SU-DHL-6 (cell line): ENCODE measurements around the gene LRBA.
"Not testable (repeated sequence)": the region's sequence is repeated elsewhere in the genome, so short reads cannot be mapped to it uniquely, and the experiment has no call there.

Experiments used
- H2AFZ ChIP-seq: fragments of 200-600 bp; sonication (generic); 2 replicates; pipeline ENCODE4 v1.6.1; 2014; ENCODE audit warnings: low read depth, mild to moderate bottlenecking, moderate library complexity, mixed read lengths, antibody characterized with exemption, low read length; ENCODE audit not compliant: severe bottlenecking
- H3F3A ChIP-seq: fragments of 200-600 bp; shearing (Covaris generic); 2 replicates; pipeline ENCODE4 v1.6.0; 2016; ENCODE audit warnings: antibody characterized with exemption, mild to moderate bottlenecking; ENCODE audit not compliant: insufficient read depth
- H3K27ac ChIP-seq: fragments of 200-600 bp; sonication (generic); 2 replicates; pipeline ENCODE4 v1.5.1; 2016; ENCODE audit warnings: low read depth, mild to moderate bottlenecking, low read length, moderate library complexity, mixed read lengths
- H3K27me3 ChIP-seq: fragments of 200-600 bp; sonication (generic), shearing (Covaris generic); 2 replicates; pipeline ENCODE4 v1.6.0; 2014; ENCODE audit warnings: mild to moderate bottlenecking, low read length
- H3K36me3 ChIP-seq: fragments of 200-600 bp; sonication (generic); 2 replicates; pipeline ENCODE4 v1.6.1; 2014; ENCODE audit warnings: mild to moderate bottlenecking, low read length, mixed read lengths
- H3K4me2 ChIP-seq: fragments of 300-600, 200-600 bp; shearing (Covaris generic), sonication (generic); 2 replicates; pipeline ENCODE4 v1.6.0; 2014; ENCODE audit warnings: low read length, low read depth, mild to moderate bottlenecking; ENCODE audit not compliant: poor library complexity, severe bottlenecking
- H3K4me3 ChIP-seq: fragments of 200-600 bp; sonication (generic); 2 replicates; pipeline ENCODE4 v1.5.1; 2014; ENCODE audit warnings: antibody characterized with exemption, low read length, mild to moderate bottlenecking, mixed read lengths; ENCODE audit not compliant: insufficient read depth, poor library complexity, severe bottlenecking
- H3K79me2 ChIP-seq: fragments of 200-600 bp; sonication (generic); 2 replicates; pipeline ENCODE4 v1.6.1; 2014; ENCODE audit warnings: mild to moderate bottlenecking, low read length, moderate library complexity; ENCODE audit not compliant: insufficient read depth
- H3K9ac ChIP-seq: fragments of 200-600 bp; sonication (generic); 2 replicates; pipeline ENCODE4 v1.7.0; 2014; ENCODE audit warnings: mild to moderate bottlenecking, low read length
- H3K9me2 ChIP-seq: fragments of 200-600 bp; sonication (generic); replicated peaks from 2 replicates; pipeline ENCODE4 v1.6.1; 2014; ENCODE audit warnings: low read length; ENCODE audit not compliant: insufficient read depth
- H3K9me3 ChIP-seq: fragments of 200-600 bp; sonication (generic); 2 replicates; pipeline ENCODE4 v1.6.1; 2014; ENCODE audit warnings: low read length, mixed read lengths; ENCODE audit not compliant: insufficient read depth
- H4K20me1 ChIP-seq: fragments of 200-600 bp; sonication (generic); 2 replicates; pipeline ENCODE4 v1.6.1; 2014; ENCODE audit warnings: low read depth, mild to moderate bottlenecking, antibody characterized with exemption, low read length, moderate library complexity, mixed read lengths
- CTCF ChIP-seq: fragments of 200-600 bp; sonication (generic); IDR thresholded peaks from one replicate; pipeline ENCODE4 v1.5.1; 2017; ENCODE audit warnings: antibody characterized with exemption, mild to moderate bottlenecking, low read length, moderate library complexity; ENCODE audit not compliant: insufficient read depth, poor library complexity, severe bottlenecking
- EZH2phosphoT487 ChIP-seq: fragments of 200-600 bp; sonication (generic), shearing (Covaris generic); conservative IDR thresholded peaks from 2 replicates; pipeline ENCODE4 v1.6.1; 2018; ENCODE audit warnings: mild to moderate bottlenecking, antibody characterized with exemption, low read length, moderate library complexity, mixed read lengths

The LRBA gene, protein sequence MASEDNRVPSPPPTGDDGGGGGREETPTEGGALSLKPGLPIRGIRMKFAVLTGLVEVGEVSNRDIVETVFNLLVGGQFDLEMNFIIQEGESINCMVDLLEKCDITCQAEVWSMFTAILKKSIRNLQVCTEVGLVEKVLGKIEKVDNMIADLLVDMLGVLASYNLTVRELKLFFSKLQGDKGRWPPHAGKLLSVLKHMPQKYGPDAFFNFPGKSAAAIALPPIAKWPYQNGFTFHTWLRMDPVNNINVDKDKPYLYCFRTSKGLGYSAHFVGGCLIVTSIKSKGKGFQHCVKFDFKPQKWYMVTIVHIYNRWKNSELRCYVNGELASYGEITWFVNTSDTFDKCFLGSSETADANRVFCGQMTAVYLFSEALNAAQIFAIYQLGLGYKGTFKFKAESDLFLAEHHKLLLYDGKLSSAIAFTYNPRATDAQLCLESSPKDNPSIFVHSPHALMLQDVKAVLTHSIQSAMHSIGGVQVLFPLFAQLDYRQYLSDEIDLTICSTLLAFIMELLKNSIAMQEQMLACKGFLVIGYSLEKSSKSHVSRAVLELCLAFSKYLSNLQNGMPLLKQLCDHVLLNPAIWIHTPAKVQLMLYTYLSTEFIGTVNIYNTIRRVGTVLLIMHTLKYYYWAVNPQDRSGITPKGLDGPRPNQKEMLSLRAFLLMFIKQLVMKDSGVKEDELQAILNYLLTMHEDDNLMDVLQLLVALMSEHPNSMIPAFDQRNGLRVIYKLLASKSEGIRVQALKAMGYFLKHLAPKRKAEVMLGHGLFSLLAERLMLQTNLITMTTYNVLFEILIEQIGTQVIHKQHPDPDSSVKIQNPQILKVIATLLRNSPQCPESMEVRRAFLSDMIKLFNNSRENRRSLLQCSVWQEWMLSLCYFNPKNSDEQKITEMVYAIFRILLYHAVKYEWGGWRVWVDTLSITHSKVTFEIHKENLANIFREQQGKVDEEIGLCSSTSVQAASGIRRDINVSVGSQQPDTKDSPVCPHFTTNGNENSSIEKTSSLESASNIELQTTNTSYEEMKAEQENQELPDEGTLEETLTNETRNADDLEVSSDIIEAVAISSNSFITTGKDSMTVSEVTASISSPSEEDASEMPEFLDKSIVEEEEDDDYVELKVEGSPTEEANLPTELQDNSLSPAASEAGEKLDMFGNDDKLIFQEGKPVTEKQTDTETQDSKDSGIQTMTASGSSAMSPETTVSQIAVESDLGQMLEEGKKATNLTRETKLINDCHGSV (N-terminal part only)

DNA sequence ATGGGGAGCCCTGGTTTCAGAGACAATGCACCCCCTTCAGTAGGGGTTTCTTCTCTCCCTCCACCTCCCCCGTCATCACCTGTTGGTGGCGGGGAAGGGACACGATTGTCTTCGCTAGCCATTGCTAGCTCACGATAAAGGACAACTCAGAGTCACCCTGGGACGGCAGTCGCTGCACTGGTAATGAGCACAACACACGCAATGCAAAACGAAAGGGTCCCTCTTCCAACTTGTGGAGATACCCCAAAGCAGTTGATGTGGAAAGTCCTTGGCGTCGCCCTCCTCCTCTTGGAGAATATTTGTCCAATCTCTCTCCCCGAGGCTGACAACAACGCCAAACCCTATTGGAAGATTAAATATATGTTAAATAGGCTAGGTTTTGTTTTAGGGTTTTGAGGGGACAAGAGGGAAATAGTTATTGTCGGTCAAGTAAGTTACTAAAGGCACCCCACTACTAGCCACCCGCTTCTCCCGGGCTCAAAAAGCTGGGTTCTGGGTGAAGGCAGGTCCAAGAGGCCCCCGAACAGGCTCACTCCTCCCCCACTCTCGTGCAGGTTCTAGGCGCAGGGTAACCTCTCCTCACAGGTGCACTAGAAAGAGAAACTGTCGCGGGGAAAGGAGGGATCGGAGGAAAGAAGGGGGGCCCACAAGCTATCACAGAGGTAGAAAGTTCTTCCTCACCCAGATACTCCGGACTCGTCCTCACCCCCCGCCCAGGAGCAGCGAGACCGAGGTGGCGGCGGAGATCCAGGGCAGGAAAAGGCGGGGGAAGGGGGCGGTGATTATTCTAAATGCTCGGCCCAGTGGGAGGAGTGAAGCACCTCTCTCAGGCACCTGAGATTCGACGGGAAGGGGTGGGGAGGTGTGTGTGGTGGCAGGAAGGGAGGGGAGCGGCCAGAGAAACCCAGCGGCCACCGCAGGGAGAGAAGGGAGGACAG, at the start of gene LRBA:
Gene LRBA, minus strand, starts transcription at position 764 of the 938 bp plus-strand sequence. Its CDS starts 642 bp downstream, at position 122.
- no peaks in the 10 kb centered on the region for H3F3A ChIP-seq
- peaks cover 49% of the 10 kb centered on the region for H3K79me2 ChIP-seq
- no peaks in the 10 kb centered on the region for H3K27me3 ChIP-seq
- no peaks in the 10 kb centered on the region for H4K20me1 ChIP-seq
- H3K4me3 ChIP-seq, result peak within 1 kb of the TSS; percentile 84
- peak within 1 kb of the TSS; percentile 98 for H3K4me2 ChIP-seq
- H3K27ac ChIP-seq, result peak within 1 kb of the TSS; percentile 87
- no peaks in the 10 kb centered on the region; the same call in 1 of the 2 replicates for H3K36me3 ChIP-seq
- H2AFZ ChIP-seq, result peak within 1 kb of the TSS; percentile 98
- H3K9ac ChIP-seq, result peak within 1 kb of the TSS; percentile 91
- no peaks in the 10 kb centered on the region for H3K9me2 ChIP-seq
- no peaks in the 10 kb centered on the region for H3K9me3 ChIP-seq
- TF ChIP-seq CTCF (no peak), EZH2phosphoT487 (no peak)

GRCh38 chr4:151063143-151063542, 48.1 kb upstream of the LRBA start:
- H3K27me3 ChIP-seq, H3K4me2 ChIP-seq, H3K79me2 ChIP-seq, H3K36me3 ChIP-seq, H2AFZ ChIP-seq, H3K27ac ChIP-seq, H3K9ac ChIP-seq, H3K9me3 ChIP-seq, H4K20me1 ChIP-seq, H3K4me3 ChIP-seq, H3F3A ChIP-seq, H3K9me2 ChIP-seq: not testable (repeated sequence)

DNA sequence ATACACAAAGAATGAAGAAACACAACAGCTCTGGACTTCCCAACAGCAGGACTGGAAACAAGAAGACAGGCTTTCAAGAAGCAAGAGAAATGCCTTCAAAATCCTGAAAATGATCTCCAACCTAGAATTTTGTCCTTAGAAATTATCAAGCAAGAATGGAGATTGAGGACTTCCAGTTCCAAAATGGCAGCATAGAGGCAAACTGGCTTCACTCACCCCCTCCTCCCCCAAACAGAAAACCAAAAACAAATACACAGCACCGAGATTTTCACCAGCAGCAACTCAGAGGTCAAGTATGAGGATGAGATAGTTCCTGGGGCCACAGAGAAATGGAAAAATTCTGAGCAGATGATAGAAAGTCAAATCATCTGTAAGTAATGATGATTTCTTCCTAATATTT, 40.5 kb upstream of the LRBA start:
- H3F3A ChIP-seq, result no peaks in the 10 kb centered on the region
- no peaks in the 10 kb centered on the region for H3K79me2 ChIP-seq
- H3K4me2 ChIP-seq, result no peak overlapping the region
- H3K27ac ChIP-seq, result no peak overlapping the region
- H2AFZ ChIP-seq, result no peak overlapping the region
- no peak overlapping the region for H3K4me3 ChIP-seq
- no peaks in the 10 kb centered on the region for H4K20me1 ChIP-seq
- no peaks in the 10 kb centered on the region for H3K36me3 ChIP-seq
- H3K9me3 ChIP-seq, result no peaks in the 10 kb centered on the region
- H3K9ac ChIP-seq, result no peak overlapping the region
- no peaks in the 10 kb centered on the region for H3K9me2 ChIP-seq
- H3K27me3 ChIP-seq, result no peaks in the 10 kb centered on the region
- TF ChIP-seq EZH2phosphoT487 (no peak), CTCF (no peak)
